SH-SY5Y (cell line): ENCODE results near the gene TSPAN17.

Experiments
- GATA2 ChIP-seq: IDR thresholded peaks from 2 replicates; pipeline ENCODE4 v1.6.1; 2011; ENCODE audit warnings: mild to moderate bottlenecking, low read depth, low read length
- GATA3 ChIP-seq: IDR thresholded peaks from 2 replicates; pipeline ENCODE4 v1.6.1; 2011; ENCODE audit warnings: low read depth, mild to moderate bottlenecking, low read length, moderate library complexity

GRCh38 chr5:176671399-176671798, 24.1 kb downstream of the TSPAN17 start:
- TF ChIP-seq GATA3, result no peak
- TF ChIP-seq GATA2, result no peak
